Transverse colon (tissue), 4 donors: ENCODE results near the gene ZFP90.

Experiments
- EP300 ChIP-seq: sonication (generic); formaldehyde crosslinking; IDR thresholded peaks from one replicate; pipeline ENCODE4 v1.6.1; 2017; ENCODE audit warnings: antibody characterized with exemption, low read depth
- POLR2A ChIP-seq: fragments of 450-650 bp; IDR thresholded peaks from one replicate; pipeline ENCODE4 v1.6.1; 2016; ENCODE audit warnings: antibody characterized with exemption, mild to moderate bottlenecking, moderate library complexity
- POLR2AphosphoS5 ChIP-seq, 3 donors: sonication (generic); formaldehyde crosslinking; IDR thresholded peaks; one replicate each; pipeline ENCODE4 v1.6.1; 2016; ENCODE audit warnings: antibody characterized with exemption in 3 of 3
- TF ChIP-seq, protein P1 (sequence below), 5 experiments: fragments of 200-600 bp in 3 of 5; fragments of 450-650 bp in 2 of 5; sonication (generic) in 3 of 5; IDR thresholded peaks; 1 replicate in 2 of 5; 2 replicates in 3 of 5; pipeline ENCODE4 v1.5.1; 2016 to 2017; ENCODE audit warnings: antibody characterized with exemption in 5 of 5, inconsistent platforms in 3 of 5, mild to moderate bottlenecking in 2 of 5, moderate library complexity in 1 of 5

DNA sequence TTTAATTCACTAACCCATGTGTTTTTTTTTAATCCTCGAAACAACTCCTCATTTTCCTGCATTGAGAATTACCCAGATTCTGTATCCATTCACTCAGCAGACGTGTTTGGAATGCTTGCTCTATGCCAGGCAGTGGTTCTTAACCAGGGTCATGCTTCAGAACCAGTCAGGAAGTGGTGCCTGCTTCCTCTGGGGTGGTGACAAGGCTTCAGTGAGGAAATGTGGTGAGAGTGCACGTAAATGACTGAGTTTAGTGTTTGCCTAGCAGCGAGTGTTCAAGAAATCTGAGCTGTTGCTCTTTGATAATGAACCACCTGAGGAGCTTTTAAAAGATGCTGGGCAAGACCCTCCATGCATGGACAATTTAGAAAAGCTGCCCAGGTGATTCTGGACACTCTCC lies 9.9 kb downstream of the ZFP90 start:
- TF ChIP-seq, protein P1, sequence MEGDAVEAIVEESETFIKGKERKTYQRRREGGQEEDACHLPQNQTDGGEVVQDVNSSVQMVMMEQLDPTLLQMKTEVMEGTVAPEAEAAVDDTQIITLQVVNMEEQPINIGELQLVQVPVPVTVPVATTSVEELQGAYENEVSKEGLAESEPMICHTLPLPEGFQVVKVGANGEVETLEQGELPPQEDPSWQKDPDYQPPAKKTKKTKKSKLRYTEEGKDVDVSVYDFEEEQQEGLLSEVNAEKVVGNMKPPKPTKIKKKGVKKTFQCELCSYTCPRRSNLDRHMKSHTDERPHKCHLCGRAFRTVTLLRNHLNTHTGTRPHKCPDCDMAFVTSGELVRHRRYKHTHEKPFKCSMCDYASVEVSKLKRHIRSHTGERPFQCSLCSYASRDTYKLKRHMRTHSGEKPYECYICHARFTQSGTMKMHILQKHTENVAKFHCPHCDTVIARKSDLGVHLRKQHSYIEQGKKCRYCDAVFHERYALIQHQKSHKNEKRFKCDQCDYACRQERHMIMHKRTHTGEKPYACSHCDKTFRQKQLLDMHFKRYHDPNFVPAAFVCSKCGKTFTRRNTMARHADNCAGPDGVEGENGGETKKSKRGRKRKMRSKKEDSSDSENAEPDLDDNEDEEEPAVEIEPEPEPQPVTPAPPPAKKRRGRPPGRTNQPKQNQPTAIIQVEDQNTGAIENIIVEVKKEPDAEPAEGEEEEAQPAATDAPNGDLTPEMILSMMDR (IDR thresholded peaks at IDR 0.05), result no peak
- TF ChIP-seq POLR2AphosphoS5 (IDR thresholded peaks at IDR 0.05), result no peak
- TF ChIP-seq POLR2A, result no peak
- TF ChIP-seq EP300, result no peak
